ENCODE measurements around the gene CHCHD3.

The CHCHD3 gene

DNA sequence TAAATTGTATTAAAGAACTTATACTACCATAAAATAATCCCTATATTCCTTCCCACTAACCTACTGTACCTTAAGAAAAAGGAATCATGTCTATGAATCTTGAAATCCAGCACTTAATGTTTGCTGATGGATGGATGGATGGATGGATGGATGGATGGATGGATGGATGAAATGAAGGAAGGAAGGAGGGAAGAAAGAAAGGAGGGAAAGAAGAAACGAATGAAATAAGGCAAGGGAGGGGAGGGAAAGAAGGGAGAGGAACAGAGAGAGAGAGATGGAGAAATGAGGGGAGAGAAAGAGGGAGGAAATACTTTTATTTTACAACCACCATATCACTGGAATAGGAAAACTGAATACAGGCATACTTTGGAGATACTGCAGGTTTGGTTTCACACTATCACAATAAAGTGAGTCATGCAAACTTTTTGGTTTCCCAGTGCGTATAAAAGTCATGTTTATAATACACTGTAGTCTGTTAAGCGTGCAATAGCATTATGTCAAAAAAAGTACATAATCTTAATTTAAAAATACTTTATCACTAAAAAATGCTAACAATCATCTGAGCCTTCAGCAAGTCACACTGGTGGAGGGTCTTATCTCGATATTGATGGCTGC, 219.8 kb downstream of the CHCHD3 start:
- DNase-seq (ENCODE audit: low read depth) = no peak

DNA sequence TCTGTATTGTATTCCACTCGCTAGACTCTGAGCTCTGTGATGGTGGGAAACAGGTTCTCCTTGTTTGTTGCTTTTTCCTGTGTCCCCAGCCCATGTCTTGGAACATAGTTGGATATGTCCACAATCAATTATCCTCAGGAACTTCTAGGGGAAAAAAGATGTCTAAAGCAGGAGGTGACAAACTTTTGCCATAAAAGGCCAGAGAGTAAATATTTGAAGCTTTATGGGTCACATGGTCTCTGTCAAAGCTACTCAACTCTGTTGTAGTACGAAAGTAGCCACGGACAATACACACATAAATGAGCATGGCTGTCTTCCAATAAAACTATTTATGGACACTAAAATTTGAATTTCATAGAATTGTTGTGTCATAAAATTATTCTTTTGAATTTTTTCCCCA, 220.5 kb downstream of the CHCHD3 start:
- DNase-seq (ENCODE audit: low read depth) = no peak

DNA sequence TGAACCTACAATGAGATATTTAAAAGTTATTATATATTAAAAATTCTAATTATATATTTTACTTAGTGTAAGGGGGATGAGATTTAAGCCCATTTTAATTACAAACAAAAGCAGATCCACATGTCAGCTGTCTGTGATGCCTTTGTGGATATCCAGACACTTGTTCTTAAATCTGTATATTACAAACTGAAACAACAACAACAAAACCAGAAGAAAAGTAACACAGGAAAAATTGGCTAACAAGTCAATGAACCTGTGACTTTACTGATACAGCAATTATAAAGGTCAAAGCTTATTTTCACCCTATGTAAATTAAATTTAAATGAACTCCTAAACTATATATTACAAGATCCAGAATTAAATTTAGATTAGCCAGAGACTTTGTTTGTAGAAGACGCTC, 222.7 kb downstream of the CHCHD3 start:
- DNase-seq (ENCODE audit: low read depth) = no peak

DNA sequence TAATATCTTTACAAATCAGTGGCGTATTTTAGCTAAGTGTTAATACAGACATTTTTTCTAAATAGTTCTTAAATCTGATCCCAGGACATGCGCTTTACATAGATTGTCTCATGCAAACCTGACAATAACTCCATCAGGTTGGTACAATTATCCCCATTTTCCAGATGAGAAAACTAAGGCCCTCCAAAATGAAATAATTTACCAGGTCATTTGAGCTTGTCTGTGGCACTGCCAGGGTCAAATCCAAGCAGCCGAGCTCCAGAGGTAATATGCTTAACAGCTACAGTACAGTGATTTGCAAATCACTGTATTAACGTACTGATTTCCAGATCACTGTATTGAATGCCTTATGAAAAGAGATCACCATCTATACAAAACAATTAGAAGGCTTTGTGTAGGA, 223.1 kb downstream of the CHCHD3 start:
- DNase-seq (ENCODE audit: low read depth) = no peak

DNA sequence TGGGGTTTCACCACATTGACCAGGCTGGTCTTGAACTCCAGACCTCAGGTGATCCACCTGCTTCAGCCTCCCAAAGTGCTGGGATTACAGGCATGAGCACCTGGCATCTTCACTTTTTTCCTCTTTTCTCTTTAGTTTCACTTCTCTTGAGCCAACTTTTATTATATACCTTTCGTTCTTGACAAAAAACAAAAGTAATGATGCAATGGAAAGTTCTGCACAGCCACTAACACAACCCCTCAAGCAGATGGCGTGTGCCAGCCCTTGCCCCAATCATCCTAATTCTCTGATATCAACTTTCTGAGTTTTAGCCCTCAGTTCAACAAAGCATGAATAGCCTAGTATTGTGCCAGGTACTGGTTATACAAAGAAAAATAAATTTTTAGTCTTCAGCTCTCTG, 223.6 kb downstream of the CHCHD3 start:
- DNase-seq (ENCODE audit: low read depth) = no peak

DNA sequence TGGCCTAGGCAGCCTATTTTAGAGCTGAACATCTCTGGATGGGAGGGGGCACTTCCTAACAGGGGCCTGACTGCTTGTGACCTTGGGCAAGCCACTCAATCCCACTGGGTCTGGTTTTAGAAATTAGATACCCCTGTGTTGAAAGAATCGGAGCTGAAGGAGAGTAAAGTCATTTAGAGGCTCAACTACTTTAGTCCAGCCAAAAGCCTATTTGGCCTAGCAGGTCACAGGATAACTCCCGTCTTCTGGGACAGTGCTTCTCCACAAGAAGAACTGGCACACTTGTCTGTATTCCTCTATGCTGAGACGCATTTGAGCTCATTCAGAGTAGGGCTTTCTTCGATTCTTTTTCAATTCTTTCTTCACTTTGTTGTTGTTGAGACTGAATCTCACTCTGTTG, 224.2 kb downstream of the CHCHD3 start:
- DNase-seq (ENCODE audit: low read depth) = no peak

DNA sequence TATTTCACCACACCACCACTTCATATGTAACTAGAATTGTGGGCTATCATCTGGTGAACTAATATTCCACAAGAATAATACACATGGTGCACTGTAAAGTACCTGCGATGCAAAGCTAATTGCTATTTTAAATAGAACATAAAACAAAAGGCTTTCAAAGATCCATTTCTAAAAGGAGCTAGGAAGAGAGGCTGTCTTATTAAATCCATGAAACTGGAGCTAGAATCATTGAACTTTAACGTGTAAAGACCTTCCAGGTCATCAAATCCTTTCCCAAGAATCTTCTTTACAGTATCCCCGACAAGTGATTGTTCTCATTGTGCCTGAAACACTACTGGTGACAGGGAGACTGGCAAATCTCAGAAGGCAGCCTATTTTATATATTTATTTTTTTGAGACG, 224.9 kb downstream of the CHCHD3 start:
- no peak for DNase-seq (ENCODE audit: low read depth)

DNA sequence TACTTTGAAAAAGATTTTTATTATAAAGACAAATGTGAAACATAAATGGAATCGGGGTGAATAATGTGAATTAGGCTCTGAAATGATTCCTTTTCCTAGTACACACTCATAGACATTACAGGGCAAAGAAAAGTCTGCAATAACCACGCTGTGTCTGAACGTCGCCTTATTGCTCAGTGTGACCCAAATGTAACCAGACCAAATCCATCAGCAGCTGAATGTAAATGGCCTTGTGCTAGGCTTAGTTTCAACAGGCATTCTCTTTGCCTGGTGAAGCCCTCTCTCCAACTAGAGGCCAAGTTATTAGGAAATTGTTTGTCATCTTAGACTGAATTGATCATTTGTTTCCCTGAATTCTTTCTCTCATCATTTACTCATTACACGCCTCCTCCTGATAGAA, 225.5 kb downstream of the CHCHD3 start:
- no peak for DNase-seq (ENCODE audit: low read depth)

DNA sequence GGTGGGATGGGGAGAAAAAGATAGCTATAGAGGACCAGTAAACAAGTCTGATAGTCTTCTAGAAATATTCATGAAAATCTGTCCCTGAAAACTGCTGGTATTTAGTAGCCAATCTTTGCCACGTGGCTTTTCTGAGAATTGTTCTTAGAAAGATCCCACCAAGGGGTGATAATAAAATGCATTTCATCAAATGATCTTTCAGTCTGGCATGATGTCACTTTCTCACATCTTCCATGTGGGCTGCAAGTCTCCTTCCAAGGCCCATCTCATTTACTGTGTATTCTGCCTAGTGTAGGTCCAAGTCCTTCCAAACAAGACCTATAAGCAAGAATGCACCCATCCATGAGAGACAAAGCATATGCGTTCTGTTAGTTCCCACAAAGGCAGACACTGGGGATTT, 226.0 kb downstream of the CHCHD3 start:
- no peak for DNase-seq (ENCODE audit: low read depth)

DNA sequence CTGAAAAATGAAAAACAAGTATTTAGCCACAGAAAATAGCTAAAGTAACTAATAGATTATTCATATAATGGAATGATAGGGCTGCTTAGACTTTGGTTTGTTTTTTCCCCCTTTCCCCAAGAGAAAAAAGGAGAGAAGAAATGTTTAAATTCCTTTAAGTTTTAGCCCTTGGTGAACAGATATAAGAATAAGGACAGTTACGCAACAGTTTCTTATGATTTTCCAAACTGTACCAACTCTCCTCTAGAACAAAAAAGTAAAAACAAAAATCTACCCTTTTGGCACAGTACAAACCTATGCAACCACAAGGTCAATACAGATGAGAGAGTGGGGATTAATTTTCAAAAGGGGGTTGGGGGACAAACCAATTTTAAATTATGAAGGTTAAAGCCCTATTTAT, 227.7 kb downstream of the CHCHD3 start:
- DNase-seq (ENCODE audit: low read depth) = no peak

DNA sequence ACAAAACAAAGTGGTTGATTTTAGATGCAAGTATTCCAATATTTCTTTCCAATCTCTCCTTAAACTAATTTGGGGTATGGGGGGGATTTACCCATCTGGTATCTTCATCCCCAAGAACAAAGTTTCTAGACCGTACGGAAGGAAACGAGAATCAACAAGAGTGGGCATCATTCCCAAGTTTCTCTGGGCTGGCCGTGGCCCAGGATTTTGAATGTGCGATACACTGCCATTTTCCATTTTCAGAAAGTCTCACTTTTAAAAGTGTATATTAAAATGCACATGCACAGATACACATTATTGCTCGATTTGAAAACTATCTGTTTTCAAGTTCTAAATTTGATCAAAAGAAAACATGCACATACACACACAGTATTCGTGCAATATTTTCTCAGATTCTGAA, 234.5 kb downstream of the CHCHD3 start:
- no peak for DNase-seq (ENCODE audit: low read depth)

DNA sequence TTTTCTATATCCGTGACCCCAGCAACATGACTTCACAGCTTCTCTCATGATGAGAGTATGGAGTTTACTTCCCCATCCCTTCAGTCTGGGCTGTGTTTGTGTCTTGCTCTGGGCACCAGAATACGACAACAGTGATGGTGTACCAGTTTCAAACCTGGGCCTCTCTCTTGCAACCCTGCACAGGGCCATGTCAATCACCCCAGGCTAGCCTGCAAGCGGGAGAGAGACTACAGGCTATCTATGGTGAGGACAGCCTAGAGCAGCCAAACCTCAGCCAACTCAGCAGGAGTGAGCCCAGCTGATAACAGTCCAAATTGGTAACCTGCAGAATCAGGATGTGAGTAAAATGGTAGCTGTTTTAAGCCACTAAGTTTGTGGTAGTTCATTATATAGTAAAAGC, 235.8 kb downstream of the CHCHD3 start:
- DNase-seq (ENCODE audit: low read depth) = no peak

DNA sequence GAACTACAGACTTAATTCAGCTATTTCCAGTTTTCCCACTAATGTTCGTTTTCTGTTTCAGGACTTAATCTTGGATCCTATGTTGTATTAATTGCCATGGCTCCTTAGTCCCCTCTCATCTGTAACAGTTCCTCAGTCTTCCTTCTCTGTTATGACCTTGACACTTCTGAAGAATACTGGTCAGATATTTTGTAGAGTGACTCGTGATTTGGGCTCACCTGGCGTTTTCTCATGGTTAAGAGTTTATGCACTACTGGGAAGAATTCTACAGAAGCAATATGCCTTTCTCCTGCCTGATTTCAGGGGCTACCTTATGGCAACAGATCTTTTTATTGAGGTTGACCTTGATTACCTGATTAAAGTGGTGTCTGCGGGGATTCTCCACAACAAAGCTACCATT, 239.4 kb downstream of the CHCHD3 start:
- DNase-seq (ENCODE audit: low read depth) = no peak

DNA sequence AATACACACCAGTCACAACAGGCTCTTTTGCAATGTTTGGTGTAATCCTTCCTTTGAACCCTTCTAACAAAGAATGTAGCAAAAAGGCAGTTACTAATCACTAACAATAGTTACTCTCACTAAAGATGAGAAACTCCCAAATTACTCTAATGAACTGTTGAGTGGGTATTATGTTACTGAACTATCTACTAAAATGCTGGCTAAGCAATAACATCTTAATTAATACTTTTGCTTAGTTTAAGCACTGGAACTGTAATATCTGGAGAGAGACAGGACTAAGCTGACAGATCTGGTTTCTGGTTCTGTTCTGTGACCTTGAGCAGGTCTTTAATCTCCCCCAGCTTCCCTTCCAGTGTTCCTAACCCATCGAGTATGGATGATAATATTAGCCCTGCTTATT, 241.7 kb downstream of the CHCHD3 start:
- no peak for DNase-seq (ENCODE audit: low read depth)

DNA sequence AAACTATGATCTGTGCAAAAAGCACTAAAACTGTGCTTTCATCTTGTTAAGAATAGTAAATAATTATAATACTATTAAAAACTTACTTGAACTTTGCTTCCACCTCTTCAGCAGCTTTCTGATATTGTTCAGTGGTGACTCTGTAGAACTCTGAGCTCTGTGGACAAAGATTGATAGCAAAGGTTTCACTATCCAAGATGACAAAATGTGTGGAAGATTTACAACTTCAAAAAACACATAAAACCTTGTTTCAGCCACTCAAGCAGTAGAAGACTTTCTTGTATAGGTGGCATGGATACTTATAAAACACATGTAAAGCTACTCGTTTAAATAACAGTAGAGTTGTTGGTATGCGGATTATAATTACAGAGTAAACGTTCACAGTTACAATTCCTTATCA, 243.6 kb downstream of the CHCHD3 start:
- no peak for DNase-seq (ENCODE audit: low read depth)

DNA sequence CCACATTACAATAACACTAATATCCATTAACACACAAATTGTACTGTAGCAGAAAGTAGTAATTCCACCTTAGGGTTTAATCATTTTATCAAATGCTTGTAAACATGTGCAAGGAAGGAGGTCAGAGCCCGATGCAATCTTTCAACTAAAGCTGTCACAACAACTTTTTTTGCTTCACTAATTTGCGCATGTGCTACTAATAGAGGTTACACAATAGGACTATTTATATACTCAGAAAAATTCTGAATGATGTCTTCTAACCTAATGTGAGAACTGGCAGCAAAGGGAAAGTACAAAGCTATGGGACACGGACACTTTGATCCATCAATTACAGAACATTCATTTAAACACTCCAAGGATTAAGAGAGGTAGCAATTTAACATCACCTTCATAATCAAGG, 244.4 kb downstream of the CHCHD3 start:
- no peak for DNase-seq (ENCODE audit: low read depth)

DNA sequence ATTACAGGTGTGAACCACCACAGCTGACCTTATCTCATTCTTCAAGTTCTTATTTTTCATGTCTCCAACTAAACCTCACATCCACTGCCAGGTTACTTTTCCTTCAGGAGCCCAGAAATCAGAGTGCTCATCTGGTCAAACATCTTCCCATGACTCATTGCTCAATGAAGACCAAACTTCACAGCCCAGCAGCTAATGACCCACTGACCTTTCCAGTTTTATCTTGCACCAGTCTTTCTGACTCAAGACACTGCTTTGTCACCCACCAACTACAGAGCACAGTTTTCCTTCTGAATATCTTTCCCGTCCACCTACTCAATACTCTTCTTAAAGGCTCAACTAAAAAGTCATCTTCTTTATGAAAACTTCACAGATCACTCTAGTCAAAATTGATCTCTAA, 245.1 kb downstream of the CHCHD3 start:
- DNase-seq (ENCODE audit: low read depth) = no peak

DNA sequence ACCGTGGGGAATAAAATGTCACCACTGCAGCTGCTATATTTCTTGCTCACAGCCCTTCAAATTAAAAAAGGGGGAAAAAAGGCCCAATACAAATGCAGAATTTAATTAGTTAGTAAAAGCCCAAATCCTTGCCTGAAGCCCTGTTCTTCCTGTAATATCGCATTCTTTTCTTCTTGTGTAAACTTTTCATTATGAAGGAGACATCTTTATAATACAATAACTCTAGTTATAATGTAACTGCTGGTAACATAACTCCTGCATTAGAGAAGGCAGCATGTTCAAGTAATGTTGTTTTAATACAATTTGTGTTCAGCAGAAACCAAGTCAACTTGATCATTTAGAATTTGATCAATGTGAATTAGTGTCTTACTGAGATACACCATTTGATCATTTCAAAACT, 250.9 kb downstream of the CHCHD3 start:
- no peak for DNase-seq (ENCODE audit: low read depth)

DNA sequence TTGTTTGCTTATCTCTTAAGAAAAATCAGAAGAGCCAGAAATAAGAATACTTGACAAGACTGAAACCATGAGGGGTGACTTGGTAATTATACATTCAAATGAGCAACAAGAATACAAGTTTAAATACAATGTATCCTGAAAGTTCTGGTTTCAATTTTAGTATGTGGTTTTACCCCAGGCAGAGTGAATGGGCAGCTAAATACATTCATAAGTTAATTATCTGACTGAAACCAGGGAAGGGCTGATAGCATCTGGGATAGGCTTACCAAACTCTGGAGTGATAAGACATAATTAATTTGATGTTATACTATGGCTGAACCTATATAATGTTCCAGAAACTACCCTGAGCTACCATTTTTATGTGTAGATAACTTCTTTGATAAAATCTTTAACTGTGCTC, 253.4 kb downstream of the CHCHD3 start:
- DNase-seq (ENCODE audit: low read depth) = no peak

DNA sequence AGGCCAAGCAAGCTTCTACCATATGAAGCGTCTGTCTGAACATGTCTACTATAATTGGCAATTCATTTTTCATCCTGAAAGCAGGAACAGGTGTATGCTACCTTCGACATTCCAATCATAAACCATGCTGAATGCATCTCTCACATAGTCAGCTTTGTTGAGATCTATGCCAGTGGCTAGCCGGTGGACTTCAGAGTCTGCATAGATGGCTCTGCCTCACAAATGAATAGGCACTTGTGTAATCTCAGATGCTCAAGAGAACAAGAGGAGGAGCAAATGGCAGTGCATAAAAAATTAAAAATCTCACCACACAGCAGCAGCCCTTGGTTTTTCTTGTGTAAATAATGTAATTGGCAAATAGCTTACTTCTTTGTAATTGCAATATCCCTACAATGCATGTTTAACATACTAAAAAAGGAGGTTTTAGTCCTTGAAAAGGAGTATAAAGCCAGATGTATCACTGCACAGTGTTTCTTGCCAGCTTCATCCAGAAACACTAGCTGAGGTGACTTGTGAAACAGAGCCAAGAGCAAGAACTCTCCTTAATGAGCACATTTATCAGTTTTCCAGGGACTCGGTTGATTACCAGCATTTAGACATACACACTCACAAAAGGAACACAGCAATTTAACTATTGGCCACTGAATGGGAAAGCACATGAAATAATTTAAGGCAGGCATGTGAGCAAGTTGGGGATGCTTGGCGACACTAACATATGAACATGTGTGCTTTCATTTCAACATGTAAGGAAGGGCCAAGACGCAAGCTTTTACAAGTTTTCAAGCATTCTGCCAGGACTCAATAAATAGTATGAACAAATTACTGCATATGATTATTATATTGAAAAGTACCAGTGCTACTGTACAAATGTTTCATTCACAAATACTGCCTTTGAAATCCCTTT, 255.7 kb downstream of the CHCHD3 start:
- no peak for DNase-seq (ENCODE audit: low read depth)

DNA sequence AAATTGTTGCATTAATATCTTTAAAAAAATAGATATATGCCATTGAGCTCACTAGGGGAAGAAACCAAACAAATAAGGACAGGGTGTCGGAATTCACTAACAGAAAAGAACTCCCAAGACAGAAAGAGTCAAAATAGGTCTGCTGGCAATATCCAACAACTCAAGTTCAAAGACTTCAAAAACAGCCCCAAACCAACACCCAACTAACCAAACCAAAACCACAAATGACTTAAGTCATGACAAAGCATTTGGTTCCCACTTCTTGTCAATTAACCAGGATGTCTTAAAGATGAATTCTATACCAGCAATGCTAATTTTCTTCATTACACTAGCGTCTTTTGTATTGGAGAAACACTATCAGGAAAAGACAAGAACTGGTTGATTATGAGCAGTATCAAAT, 256.7 kb downstream of the CHCHD3 start:
- no peak for DNase-seq (ENCODE audit: low read depth)

DNA sequence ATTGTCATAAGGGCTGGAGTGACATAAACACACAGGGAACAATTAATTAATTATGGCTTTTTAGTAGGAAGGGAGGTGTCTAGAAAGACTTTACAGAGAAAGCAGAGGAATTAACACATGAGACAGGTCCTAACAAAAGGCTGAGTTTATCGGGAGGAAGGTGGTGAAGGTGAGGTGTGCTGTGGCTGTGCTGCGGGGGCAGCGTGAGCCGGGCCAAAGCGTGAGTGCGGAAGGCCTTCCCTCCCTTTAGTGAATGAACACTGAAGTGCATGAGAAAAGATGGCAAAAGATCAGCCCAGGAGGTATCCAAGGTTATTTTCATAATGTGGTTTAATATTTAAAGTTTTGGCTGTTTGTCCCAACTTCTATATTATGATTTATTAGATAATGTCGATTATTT, 262.2 kb downstream of the CHCHD3 start:
- DNase-seq (ENCODE audit: low read depth) = no peak

DNA sequence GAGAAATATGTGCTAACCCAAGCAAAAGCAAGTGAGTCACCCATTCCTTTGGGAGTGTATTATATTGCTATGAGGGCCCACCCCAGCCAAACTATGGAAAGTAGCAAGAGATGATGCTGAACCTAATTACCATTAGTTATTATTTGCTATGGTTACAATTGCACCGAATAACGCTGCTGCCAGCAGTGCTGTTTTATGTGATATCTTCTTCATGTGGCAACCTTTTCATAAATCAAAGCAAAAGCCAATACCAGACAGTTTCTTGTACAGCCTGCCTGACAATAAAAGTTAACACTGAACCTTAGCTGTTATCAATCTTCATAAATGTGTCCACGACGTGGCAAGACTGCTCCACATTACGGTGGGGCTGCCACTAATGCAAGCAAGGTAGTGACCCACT, 263.9 kb downstream of the CHCHD3 start:
- DNase-seq (ENCODE audit: low read depth) = no peak
